GM12874 (cell line): ENCODE data around the gene USP15.

Source experiments
- TF ChIP-seq, protein P1 (sequence below): IDR thresholded peaks from 2 replicates; pipeline ENCODE4 v1.5.1; 2011; ENCODE audit warnings: low read depth, mild to moderate bottlenecking, control low read depth, low read length, moderate library complexity; ENCODE audit not compliant: insufficient read depth

Gene USP15

DNA sequence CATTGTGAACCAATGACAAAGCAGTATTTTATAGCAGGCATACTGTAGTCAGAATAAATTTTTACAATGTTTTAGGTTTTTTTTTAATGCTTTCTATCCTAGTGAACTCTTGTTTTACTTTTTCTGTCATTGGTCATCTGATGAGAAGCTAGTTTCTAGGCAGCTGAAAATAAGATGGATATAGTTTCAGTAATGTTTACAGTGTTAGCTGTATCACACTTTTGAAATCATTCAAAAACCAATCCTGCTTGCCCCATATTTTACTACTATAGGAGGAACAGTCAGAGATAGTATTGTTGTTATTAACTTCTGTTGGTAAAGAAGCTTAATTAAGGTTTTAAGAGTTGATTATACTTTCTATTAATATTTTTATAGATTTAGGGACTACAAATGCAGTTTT is 24.5 kb downstream of the USP15 start:
- TF ChIP-seq, protein P1, sequence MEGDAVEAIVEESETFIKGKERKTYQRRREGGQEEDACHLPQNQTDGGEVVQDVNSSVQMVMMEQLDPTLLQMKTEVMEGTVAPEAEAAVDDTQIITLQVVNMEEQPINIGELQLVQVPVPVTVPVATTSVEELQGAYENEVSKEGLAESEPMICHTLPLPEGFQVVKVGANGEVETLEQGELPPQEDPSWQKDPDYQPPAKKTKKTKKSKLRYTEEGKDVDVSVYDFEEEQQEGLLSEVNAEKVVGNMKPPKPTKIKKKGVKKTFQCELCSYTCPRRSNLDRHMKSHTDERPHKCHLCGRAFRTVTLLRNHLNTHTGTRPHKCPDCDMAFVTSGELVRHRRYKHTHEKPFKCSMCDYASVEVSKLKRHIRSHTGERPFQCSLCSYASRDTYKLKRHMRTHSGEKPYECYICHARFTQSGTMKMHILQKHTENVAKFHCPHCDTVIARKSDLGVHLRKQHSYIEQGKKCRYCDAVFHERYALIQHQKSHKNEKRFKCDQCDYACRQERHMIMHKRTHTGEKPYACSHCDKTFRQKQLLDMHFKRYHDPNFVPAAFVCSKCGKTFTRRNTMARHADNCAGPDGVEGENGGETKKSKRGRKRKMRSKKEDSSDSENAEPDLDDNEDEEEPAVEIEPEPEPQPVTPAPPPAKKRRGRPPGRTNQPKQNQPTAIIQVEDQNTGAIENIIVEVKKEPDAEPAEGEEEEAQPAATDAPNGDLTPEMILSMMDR, result no peak

DNA sequence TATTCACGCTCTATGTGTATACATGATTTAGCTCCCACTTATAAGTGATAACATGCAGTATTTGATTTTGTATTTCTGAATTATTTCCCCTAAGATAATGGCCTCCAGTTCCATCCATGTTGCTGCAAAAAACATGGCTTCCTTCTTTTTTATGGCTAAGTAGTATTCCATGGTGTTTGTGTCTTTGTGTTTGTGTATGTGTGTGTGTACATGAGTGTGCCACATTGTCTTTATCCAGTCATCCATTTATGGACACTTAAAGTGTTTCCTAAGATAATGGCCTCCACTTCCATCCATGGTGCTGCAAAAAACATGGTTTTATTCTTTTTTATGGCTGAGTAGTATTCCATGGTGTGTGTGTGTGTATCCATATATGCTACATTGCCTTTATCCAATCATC is 25.1 kb downstream of the USP15 start:
- TF ChIP-seq, protein P1, result no peak

DNA sequence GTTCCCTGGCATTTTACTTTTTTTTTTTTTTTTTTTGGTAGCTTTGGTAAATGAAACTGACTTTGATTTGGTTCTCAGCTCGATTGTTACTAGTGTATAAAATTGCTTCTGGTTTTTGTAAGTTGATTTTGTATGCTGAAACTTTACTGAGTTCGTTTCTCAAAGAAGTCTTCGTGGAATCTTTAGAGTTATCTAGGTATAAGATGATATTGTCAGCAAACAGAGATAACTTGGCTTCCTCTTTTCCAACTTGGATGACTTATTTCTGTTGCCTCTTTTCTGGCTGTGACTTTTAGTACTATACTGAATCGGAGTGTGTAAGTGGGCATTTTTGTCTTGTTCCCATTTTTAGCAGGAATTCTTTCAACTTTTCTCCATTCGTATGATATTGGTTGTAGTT is 28.1 kb downstream of the USP15 start:
- TF ChIP-seq, protein P1, result no peak

DNA sequence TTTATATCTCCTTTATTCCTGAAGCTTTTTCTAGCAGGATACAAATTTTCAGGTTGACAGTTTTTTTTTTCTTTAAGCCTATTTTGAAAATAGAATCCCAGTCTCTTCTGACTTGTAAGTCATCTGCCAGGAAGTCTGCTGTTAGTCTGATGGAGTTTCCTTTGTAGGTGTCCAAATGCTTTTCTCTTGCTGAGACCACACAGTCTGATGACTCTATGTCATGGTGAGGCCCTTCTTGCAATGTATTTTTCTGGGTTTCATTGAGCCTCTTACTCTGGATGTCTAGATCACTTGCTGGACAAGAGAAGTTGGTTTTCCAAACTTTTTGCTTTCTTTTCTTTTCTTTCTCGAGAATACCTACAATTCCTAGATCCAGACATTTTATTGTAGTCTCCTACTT is 30.6 kb downstream of the USP15 start:
- TF ChIP-seq, protein P1, result no peak

DNA sequence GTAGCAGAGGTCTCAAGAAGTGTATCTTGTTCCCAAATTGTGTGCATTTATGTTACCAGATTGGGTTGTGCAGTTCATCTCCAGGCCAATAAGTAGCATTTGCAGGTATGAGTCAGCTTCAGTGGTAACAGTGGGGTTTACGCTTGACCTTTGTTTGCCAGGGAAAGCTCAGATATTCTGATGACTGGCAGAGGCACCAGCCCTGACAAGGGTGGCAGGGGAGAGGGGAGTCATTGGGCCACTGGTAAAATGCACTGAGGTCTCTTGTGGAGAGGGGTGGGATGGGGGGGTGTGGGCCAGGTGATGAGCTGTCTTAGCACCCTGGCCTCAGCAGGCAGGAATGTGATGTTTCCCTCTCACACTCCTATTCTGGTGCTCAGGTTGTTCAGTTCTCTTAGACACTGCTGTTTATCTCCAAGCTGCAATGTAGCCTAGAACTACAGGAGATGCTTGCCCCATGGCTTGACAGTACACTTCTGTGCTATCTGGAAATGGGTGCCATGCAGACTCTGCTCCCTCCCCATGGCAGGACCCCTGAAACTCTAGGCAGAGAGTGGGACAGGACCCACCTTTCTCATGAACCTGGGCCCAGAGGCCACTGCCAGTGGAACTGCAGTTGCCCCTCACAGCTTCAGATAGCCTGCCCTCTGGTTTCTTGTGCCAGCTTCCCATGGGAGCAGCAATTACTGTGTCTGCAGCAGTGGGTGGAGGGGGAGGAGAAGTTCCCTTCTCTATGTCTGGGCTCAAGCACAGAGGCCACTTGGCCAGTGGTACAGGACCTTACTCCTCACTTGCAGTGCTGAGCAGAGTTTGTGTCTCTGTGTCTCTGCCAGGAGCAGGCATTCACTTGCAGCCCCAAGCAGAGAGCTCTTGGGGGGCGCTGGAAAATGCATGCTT is 31.9 kb downstream of the USP15 start:
- TF ChIP-seq, protein P1, result no peak

DNA sequence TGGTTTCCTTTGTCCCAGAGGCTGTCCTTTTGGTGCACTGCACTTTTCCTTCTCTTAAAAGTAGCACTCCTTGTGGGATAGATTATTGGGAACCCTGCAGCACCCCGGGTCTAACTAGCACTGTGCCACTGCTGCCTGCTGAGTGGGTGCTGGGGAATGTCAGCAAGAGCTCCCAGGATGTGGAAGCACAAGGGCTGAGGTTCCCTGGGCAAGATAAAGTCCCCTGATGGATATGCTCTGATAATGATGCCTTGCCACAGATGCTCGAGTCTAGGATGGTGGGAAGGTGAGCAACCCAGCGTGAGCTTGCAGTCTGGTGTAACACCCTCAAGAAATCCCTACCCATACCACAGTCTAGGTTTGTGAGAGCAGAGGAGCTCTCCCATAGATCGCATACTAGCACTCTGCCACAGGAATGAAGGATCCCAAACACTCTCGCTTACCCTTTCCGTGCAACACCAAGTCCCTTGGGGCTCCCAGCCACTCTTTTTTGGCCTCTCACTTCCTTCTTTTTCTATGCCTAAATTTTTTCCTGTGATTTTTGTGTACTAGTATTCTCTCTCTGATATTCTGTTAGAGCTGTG is 32.6 kb downstream of the USP15 start:
- TF ChIP-seq, protein P1, result no peak

DNA sequence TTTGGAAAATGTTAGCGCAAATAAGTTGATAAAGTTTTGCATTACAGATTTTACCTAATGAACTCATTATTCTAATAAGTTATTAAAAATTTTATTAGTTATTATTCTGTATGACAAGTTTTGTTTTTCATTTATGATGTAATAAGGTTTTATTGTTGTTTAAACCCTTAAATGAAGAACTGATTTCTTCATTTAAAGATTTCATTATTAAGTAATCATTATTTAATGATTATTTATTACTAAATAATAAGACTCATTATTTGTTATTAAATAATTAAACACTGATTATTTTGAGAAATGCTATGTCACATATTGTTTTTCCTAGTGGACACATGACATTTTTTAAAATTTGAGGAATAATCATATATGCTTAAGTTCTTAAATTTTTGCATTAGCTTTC is 34.2 kb downstream of the USP15 start:
- TF ChIP-seq, protein P1, result no peak
